Hindlimb muscle (tissue), 1 donor: ENCODE results near the gene EIF3F. TPM values are rescaled to one million over a fixed set of nuclear protein-coding genes. Genes with fewer than 3 reads are reported as not detected.
"Not testable (repeated sequence)": the region's sequence is repeated elsewhere in the genome, so short reads cannot be mapped to it uniquely, and the experiment has no call there.

Experiments
- DNase-seq: peaks from one replicate; pipeline ENCODE4 v3.0.0-alpha.2; 2013
- polyA plus RNA-seq: library from polyadenylated mRNA; unstranded; fragments of 120-200 nt; gene quantifications from one replicate; pipeline ENCODE4 v1.2.1, GENCODE V29; 2013; ENCODE audit not compliant: insufficient read length

The EIF3F gene, protein sequence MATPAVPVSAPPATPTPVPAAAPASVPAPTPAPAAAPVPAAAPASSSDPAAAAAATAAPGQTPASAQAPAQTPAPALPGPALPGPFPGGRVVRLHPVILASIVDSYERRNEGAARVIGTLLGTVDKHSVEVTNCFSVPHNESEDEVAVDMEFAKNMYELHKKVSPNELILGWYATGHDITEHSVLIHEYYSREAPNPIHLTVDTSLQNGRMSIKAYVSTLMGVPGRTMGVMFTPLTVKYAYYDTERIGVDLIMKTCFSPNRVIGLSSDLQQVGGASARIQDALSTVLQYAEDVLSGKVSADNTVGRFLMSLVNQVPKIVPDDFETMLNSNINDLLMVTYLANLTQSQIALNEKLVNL
- 481 TPM for polyA plus RNA-seq

DNA sequence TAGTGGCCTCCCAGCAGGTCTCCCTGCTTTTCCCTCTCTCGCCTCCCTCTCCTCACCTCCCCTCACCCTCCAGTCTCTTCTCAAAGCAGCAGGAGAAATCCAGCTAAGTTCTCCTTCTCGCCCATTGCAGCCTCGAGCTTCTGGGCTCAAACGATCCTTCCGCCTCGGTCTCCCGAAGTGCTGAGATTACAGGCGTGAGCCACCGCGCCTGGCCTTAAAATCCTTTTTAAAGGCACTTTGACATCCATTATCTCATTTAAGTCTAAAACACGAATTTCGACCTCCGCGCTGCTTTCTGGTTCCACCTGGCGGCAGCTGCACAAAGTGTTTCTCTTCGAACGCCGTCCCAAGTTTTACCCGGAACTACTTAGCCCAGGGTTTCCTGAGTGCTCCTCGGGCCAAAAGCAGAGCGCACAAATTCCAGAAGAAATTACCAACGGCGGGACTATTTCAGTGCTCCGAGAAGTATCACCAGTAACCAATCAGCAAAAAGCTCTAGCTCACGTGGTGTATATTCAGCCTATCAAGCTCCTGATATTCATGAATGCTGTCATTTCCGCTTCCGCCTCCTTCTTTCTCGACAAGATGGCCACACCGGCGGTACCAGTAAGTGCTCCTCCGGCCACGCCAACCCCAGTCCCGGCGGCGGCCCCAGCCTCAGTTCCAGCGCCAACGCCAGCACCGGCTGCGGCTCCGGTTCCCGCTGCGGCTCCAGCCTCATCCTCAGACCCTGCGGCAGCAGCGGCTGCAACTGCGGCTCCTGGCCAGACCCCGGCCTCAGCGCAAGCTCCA lies at the start of gene EIF3F:
Gene EIF3F (plus strand): TSS at position 570 of the 792 bp plus-strand sequence. CDS start 16 bp downstream, at position 586.
- peak; percentile 98 for DNase-seq

DNA sequence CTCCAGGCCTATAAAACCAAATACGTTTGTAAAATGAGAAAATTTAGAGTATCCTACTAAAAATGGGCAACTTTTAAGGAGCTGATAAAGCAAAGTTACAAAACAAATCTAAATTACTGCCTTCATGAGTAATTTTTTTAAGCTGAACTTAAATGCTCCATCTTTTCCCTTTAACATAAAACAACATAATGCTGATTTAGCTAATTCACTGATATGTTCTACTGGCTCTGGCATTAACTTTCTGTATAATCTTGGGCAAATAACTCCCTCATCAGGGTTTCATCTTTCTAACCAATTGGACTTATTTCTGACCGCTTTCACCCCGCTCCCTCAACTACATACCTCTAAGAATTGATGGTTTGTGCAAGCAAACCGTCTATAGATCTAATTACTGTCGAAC lies 46.0 kb upstream of the EIF3F start:
- no peak for DNase-seq

DNA sequence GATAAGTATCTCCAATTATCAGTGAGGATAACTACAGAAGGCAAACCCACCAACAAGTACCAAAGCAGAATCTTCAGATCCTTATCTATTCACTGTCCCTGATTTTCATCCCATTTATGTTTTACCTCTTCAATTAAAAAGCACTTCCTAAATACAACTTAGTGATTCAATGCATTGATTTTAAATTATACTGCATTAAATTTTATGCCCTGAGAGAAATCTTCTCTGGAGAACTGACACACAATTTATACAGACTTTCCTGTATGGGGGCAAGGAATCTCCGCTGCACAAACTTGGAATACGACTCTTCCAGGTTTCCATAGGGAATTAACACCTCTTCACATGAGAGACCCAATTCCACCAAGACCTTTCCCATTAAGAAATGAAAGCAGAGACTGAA lies 45.5 kb upstream of the EIF3F start, which contains the start of gene OR10A3:
Gene OR10A3 (minus strand): TSS at position 101 of the 400 bp plus-strand sequence. CDS start 2,188 bp downstream, outside the sequence.
- no peak for DNase-seq

DNA sequence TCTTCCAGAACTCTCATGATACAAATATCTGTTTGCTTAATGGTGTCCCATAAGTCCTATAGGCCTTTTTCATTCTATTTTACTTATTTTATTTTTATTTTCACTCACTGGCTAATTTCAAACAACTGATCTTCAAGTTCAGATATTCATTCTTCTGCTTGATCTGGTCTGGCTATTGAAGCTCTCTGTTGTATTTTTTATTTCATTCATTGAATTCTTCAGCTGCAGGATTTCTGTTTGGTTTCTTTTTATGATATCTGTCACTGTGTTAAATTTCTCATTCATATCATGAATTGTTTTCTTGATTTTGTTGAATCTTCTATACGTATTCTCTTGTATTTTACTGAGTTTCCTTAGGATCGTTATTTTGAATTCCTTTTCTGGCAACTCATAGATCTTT lies 43.0 kb upstream of the EIF3F start:
- DNase-seq: no peak

DNA sequence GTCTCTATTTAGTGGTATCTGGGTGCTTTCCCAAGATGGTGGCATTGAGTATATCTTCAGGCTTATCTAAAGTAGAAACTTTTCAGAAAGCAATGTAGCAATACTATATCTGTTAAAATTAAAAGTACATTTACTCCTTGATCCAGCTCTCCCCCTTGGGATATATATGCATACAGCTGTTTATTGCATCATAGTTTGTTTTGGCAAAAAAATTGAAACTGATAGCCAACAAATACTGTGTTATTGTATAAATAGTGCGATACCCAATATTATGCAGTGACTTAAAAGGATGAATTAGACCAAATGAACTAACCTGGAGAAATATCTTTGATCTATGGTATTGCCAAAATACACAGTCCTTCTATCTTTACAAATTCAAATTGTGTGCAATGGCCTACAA lies 37.2 kb upstream of the EIF3F start:
- no peak for DNase-seq

DNA sequence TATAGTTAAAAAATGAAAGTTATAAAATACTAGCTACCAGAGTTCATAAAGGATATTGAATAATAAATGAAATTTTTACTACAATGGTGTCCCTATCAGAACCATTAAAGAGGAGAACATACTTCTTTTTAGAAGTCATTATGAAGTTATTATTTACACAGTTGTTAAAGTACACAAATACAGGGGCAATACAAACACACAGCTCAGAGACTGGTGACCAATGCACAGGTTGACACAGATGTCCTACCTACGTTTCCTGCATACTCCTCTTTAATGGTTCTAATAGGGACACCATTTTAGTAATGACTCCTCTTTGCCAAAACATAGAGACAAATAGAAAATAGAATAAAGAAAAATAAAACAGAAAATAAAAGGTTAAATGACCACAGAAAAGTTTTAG lies 31.9 kb upstream of the EIF3F start:
- no peak for DNase-seq

DNA sequence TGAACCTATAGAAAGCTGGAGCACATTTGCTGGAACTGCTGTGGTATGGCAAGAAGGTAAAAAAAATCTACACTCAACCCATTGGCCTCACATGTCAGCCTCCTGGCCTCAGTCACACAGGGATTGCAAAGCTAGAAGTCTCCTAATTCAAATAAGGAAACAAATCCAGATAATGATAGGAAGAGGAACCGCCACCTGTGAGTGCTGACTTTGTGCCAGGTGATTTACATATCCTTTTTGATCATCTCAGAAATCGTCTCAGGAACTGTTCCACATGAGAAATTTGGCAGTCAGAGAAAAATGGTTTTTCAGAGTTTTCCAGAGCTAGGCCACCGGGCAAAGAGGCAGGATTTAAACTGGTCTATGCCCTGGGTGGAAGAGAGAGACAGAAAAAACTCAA lies 22.9 kb upstream of the EIF3F start:
- no peak for DNase-seq

DNA sequence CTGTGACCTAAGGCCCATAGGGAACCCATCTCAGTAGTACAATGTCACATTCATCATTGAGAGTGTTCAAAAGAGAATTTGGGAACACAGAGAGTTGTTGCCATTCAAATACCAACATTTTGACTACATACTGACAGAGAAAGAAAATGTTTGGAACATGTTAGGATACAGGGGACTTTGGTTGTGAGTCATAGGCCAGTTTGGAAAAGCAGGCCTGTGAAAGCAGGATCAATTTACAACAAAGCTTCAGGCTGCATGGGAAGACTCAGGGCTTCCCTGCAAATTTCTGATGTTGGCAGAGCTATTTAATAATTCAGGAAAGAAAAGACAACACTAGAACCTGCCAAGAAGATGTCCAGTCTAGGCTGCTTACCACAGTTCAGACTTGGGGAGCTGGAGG lies 22.3 kb upstream of the EIF3F start:
- no peak for DNase-seq

DNA sequence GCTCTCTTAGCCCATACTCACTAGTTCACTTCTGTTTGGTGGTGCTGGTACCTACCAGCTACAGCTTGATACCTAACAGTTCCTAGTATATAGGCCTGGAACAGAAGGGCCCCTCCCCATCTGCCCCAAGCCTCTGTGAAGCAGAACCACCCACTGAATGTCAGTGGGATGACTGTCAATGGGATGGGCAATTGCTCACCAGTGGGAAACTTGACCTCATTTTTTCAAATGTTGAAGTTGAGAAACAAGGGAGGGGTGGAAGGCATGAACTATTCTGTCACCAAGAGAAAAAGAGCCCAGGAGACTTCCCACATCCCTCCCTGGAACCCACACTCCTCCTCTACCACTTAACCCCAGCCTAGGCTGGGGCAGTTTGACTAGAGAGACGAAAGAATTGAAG lies 21.8 kb upstream of the EIF3F start, which contains the start of gene NLRP10:
Gene NLRP10 (minus strand): TSS at position 62 of the 400 bp plus-strand sequence. CDS start 1,952 bp downstream, outside the sequence.
- no peak for DNase-seq

DNA sequence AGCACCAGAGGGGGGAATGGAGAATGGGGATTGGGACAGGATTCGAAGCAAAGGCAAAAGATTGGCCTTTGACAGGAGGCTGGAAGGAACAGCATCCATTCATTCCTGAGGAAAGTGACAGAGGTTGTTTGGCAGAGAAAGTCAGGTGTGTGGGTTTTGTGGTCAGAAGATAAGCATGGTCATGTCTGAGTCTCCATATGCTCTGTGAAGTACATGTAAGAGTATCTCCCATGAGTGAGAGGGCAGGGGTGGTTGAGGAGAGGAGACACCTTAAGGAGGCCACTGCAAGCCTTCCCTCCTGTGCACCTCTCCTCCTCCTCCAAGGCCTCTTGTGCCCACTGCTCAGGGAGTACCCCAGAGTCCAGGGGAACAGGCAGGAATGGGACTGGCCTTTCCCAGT lies 20.0 kb upstream of the EIF3F start:
- no peak for DNase-seq

DNA sequence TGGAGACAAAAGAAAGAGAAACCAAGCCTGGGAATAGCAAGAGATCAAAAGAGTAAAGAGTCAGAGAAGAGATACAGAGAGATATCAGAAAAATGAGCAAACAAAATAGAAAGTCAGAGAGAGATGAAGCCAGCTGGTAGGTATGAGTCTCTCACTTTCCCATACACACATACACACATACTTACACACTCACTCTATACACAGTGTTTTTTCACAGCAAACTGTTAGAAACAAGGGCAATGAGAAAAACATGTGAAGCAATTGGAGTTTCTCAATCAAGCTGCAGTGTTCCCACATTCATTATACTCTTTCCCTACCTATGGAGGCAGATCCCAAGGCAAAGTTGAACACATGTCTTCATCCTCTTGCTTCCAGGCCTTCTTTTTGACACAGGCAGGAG lies 19.3 kb upstream of the EIF3F start:
- DNase-seq: no peak

DNA sequence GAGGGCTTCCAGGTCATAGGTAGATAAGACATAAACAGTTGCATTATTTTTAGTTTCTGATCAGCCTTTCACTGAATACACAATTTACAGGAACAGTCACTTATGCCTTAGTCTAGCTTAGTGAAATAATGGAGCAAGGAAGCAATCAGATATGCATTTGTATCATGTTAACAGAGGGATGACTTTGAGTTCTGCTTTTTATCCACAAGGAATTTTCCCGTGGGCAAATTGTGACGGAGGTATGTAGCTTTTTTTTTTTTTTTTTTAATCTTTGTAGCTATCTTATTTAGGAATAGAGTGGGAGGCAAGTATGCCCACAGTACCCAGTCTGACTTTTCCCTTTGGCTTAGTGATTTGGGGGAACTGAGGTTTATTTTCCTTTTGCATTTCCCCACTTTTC lies 18.5 kb upstream of the EIF3F start:
- no peak for DNase-seq

DNA sequence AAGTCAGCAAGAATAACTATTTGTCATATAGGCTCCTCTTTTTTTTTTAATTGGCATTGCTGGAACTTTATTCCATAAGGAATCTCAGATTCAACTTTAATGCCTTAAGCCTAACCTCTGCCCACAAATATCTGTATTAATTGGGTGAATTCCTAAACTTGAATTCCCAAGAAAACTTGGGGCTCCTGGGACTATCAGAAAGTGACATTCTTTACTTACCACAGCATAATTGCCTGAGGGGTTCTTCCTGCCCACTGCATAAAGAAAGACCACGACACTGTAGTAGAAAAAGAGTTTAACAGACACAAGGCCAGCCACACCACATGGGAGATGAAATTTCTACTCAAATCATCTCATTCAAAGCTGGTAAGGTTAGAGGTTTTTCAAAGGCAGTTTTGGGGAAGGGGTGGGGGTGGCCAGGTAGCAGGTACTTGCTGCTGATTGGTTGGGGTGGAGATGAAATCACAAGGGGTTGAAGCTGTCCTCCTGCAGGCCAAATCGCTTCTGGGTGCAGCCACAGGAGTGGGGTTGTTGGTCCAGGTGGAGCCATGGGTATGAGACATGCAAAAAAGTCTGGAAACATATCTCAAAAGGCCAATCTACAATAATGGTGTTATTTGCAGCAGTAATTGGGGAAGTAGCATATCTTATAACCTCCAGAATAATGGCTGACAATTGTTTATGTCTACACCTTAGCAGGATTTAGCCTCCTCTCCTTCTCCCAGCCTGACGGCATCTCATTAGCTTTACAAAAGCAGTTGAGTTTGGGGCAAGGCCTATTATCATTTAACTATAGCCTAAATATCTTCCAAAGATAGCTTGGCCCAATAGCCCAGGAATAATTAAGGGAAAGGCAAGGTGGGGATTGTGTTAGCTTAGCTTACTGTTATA lies 17.1 kb upstream of the EIF3F start:
- DNase-seq: no peak

DNA sequence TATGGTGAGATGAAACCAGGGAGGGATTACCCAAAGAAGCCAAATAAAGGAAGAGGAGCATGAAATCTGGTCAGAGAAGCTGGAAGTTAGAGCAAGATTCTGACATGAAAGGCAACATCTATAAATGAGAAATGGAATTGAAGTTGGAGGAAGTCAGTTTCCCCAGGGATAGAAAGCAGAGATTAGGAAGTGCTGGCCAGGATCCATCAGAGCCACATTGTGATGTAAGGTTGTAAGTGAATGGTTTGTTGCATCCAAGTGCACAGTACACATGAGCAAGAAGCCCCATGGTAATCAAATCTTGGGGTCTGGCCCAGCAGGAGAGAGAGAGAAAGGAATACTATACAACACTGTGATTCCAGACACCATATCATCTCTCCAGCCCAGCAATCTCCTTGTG lies 15.3 kb upstream of the EIF3F start:
- no peak for DNase-seq

DNA sequence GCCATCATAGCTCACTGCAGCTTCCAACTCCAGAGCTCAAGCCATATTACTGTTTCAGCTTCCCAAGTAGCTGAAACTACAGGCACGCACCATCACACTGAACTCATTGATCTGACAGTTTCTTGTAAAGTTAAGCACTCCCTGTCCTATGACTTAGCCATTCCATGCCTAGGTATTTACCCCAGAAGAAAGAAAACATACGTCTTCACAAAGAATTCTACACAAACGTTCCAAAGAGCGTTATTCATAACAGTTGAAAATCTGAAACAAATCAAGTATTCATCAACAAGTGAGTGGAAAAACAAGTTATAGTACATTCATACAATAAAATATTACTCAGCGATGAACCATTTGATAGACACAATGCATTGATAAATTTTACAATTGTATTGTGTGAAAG lies 14.1 kb upstream of the EIF3F start:
- no peak for DNase-seq

DNA sequence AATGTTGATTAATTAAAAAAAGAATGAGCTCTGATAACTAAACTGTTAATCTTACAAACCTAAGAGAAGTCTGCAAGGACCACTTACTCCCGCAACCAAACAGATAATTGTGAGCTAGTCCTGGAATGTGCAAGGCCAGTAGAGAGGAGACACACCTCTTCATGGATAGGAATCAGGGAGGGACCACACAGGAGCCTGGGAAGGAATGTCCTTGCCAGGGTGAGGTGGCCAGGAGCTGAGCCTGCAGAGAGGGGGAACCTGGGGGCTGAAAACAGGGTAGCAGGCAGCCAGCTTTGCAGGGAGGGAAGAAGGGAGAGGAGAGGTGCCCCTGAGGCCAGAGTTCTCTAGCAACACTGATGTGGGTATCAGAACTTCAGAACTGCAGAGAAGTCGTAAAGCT lies 12.5 kb upstream of the EIF3F start:
- DNase-seq: no peak

DNA sequence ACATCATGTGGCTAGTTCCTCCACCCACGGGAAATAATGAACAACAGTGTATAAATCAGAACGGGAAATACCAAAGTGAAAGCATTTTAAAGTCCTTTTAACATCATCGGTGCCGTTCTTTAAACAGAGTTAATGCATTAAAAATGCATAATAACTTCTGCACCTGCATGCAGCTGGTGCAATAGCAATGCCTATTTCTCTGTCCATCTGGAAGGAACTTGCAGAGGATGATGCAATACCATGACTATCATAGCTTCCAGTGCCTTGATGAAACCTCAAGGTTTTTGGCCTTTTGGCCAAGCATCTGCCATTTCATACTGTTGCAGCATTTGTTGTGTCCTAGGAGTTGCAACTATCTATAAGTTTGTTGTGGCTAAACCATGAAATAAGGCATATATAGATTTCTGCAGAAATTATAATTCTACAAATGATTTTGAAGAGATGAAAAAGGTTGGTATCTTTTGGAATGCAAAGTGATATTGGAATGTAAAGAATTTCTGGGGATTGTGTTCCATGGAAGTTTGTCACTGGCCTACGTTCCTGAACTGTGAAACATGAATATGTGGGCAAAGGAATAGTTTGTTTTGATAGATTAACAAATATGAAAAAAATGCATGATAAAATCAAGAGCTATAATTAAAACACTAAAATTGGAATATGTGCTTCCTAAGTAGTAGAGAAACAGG lies 9.8 kb upstream of the EIF3F start:
- no peak for DNase-seq

DNA sequence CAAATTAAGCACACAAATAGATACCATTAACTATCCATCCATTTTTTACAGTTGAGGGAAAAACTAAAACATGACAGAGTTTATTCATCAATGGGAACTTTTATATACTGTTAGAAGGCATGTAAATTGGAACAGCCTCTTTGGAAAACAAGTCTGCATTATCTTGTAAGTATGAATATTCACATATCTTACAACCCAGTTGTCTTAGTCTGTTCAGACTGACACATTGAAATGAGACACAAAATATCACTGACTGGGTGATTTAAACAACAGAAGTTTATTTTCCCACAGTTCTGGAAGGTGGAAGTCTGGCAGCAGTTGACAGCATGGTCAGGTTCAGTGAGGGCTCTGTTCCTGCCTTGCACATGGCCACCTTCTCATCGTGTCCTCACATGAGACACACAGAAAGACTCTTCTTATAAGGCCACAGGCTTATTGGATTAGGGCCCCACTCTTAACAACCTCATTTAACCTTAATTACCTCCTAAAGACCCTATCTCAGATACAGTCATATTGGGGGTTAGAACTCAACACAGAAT lies 5.4 kb upstream of the EIF3F start:
- no peak for DNase-seq

DNA sequence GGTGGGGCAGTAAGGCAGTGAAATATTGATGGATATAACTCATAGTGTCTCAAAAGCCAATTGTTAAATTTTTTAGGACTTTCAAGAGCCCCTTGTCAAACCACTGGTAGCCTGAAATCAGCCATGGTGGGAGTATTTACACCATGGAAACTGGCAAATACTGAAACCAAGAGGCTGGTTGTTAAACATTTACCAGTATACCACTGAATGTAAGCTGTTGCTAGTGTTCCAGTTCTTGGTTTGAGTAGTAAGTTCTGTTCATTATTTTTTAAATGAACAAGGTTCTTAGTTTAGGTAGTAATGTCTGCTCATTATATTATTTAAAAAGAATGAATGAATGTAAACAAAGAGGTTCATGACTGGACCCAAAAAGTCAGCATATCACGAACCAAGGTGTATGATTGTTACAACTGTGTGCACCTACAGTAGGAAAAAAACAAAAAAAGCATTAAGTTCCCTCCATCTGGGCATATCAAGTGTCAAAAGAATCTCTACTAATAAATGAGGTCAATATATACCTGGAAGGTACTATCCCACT lies 4.5 kb upstream of the EIF3F start:
- DNase-seq: no peak

DNA sequence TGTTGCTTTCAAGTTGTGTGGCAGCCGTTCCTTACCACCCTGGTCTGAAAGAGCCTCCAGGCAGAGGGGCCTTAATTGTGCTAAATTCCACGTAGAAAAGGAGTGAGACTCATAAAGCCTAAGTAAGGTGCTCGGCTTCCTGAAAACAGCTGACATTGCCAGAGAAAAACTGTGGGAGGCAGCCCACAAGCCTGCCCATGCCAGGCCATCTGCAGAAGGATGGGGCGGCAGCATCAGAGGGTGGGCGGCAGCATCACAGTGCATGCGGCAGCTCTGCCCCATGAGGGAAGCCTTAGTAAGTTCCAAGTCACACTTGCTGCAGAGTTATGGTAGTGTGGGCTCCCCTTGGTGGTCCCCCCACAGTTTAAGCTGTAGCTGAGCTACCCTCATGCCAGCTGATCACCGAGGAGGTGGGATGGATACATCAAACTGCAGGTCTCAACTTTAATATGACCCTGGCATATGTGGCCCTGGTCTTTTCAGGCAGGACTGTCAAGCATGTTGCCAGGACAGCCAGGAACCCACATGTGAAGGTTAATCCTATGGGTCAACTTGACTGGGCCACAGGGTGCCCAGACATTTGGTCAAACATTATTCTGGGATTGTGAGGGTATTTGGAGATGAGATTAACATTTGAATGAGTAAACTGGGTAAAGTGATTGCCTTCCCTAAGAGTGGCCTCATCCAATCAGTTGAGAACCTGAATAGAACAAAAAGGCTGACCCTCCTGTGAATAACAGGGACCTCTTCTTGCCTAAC lies 3.1 kb upstream of the EIF3F start:
- no peak for DNase-seq

DNA sequence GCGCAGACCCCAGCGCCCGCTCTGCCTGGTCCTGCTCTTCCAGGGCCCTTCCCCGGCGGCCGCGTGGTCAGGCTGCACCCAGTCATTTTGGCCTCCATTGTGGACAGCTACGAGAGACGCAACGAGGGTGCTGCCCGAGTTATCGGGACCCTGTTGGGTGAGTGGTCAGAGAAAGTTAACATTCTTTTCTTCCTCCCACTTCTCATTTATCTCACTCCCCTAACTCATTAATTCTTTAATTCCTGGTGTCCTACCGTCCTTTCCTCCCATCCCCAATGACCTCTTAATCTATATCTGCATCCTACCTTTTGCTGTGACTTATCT lies 385 bp downstream of the EIF3F start:
- not testable (repeated sequence) for DNase-seq
